Lung (tissue), 12 donors: ENCODE data around the gene YEATS2. TPM values are rescaled to one million over a fixed set of nuclear protein-coding genes. Genes with fewer than 3 reads are reported as not detected.

Source experiments
- ATAC-seq: fragments of 200-7000 bp; cut with Tn5 transposase; one replicate; pipeline ENCODE4 v1.9.1; 2020; ENCODE audit warnings: moderate number of reproducible peaks; ENCODE audit not compliant: insufficient read depth, low FRiP score
- DNase-seq, 3 donors: peaks; one replicate each; pipeline ENCODE4 v3.0.0-alpha.2; 2013 to 2017
- H3K27ac ChIP-seq, 2 donors: one replicate each; pipeline ENCODE4 v1.5.1; 2013; ENCODE audit warnings: mild to moderate bottlenecking in 2 of 2, moderate library complexity in 2 of 2, control low read depth in 1 of 2, inconsistent platforms in 1 of 2, low read depth in 1 of 2, low read length in 1 of 2
- H3K27me3 ChIP-seq, 3 donors: one replicate each; pipeline ENCODE4 v1.5.1; 2013; ENCODE audit warnings: low read length in 2 of 3; ENCODE audit not compliant: control insufficient read depth in 3 of 3, insufficient read depth in 3 of 3
- H3K36me3 ChIP-seq, 4 donors: one replicate each; pipeline ENCODE4 v1.5.1; 2013; ENCODE audit warnings: low read length in 4 of 4, mild to moderate bottlenecking in 1 of 4, moderate library complexity in 1 of 4; ENCODE audit not compliant: control insufficient read depth in 4 of 4, insufficient read depth in 4 of 4
- H3K4me1 ChIP-seq, 5 donors: one replicate each; pipeline ENCODE4 v1.5.1; 2013; ENCODE audit warnings: low read length in 5 of 5, mild to moderate bottlenecking in 2 of 5, moderate library complexity in 1 of 5; ENCODE audit not compliant: control insufficient read depth in 5 of 5, insufficient read depth in 5 of 5
- H3K4me3 ChIP-seq: one replicate; pipeline ENCODE4 v1.5.1; 2013; ENCODE audit warnings: mild to moderate bottlenecking, control low read depth, moderate library complexity
- H3K9ac ChIP-seq, 2 donors: one replicate each; pipeline ENCODE4 v1.5.1; 2013; ENCODE audit warnings: low read length in 2 of 2, control low read depth in 1 of 2; ENCODE audit not compliant: insufficient read depth in 1 of 2
- H3K9me3 ChIP-seq, 4 donors: one replicate each; pipeline ENCODE4 v1.5.1; 2013; ENCODE audit warnings: low read length in 3 of 4, mild to moderate bottlenecking in 1 of 4, moderate library complexity in 1 of 4; ENCODE audit not compliant: control insufficient read depth in 4 of 4, insufficient read depth in 3 of 4
- CTCF ChIP-seq: IDR thresholded peaks from 2 replicates; pipeline ENCODE4 v1.5.1; 2012; ENCODE audit warnings: mild to moderate bottlenecking; ENCODE audit errors: control extremely low read depth, extremely low read depth
- WGBS, 2 donors: extraction: QIAGEN DNeasy Blood & Tissue Kit; methylation state at CpG; one replicate each; pipeline ENCODE4 v1.1.7; 2013; 5-methylcytosine and 5-hydroxymethylcytosine counted together
- polyA plus RNA-seq, 2 donors: library from polyadenylated mRNA; stranded (reverse); fragments of 200-250 nt; gene quantifications; one replicate each; pipeline ENCODE4 v1.2.1, GENCODE V29; 2013
- total RNA-seq, 2 donors: library from RNA; depleted of rRNA in 1 of 2; stranded (reverse); fragments of >200 nt in 1 of 2; gene quantifications; one replicate each; pipeline ENCODE4 v1.2.1, GENCODE V29; 2014 to 2021
- donor health status: control.
- donor health status: control.
- donor health status: Bipolar disorder and iron deficiency.
- donor health status: healthy.
- donor health status: DM: yes; HTN: yes; CAD: no.

Gene YEATS2
- total and polyA plus RNA-seq, 4 donors = 9.6 to 42.9 (median 18.9) TPM

GRCh38 chr3:183764847-183765731, 67.5 kb downstream of the YEATS2 start:
- peaks cover 0 to 6% (median 0%) of the 10 kb centered on the region in 5 donors for H3K4me1 ChIP-seq
- TF ChIP-seq CTCF = no peak
- WGBS, 2 donors = 66 to 78% methylated on average over 7 of the region's 7 CpGs
- H3K27ac ChIP-seq = peak overlapping the region; percentile 25 to 81
- H3K9ac ChIP-seq = no peak overlapping the region
- H3K4me3 ChIP-seq = no peak overlapping the region
- DNase-seq (peak in 1 of 3 donors; percentile 25), ATAC-seq (peak; percentile 44)
- H3K36me3 ChIP-seq = peaks cover 5 to 18% (median 16%) of the 10 kb centered on the region in 4 donors
- no peaks in the 10 kb centered on the region for H3K27me3 ChIP-seq
- no peaks in the 10 kb centered on the region for H3K9me3 ChIP-seq

GRCh38 chr3:183766107-183766506, 68.5 kb downstream of the YEATS2 start:
- peaks cover 0 to 6% (median 0%) of the 10 kb centered on the region in 5 donors for H3K4me1 ChIP-seq
- peak overlapping the region in 1 of 2 donors; percentile 45 for H3K27ac ChIP-seq
- H3K27me3 ChIP-seq = no peaks in the 10 kb centered on the region
- ATAC-seq (no peak), DNase-seq (no peak)
- no peaks in the 10 kb centered on the region for H3K9me3 ChIP-seq
- peaks cover 5 to 18% (median 16%) of the 10 kb centered on the region in 4 donors for H3K36me3 ChIP-seq
- no peak for TF ChIP-seq CTCF
- no peak overlapping the region for H3K4me3 ChIP-seq
- H3K9ac ChIP-seq = no peak overlapping the region

- Histone ChIP-seq H3K9ac (no peak overlapping the region), H3K27ac (peak overlapping the region in 1 of 2 donors; percentile 54), H3K4me1 (peaks cover 0 to 6% (median 0%) of the 10 kb centered on the region in 5 donors), H3K27me3 (no peaks in the 10 kb centered on the region), H3K9me3 (no peaks in the 10 kb centered on the region), H3K4me3 (no peak overlapping the region), H3K36me3 (peaks cover under 1 to 13% (median 8%) of the 10 kb centered on the region in 4 donors)
- DNase-seq (peak; percentile 64 to 70 (median 68)), ATAC-seq (peak; percentile 83)
- TF ChIP-seq CTCF = peak; percentile 77
- 53 to 66% methylated on average over 9 of the region's 9 CpGs for WGBS, 2 donors
These were observed 69.4 kb downstream of the YEATS2 start for GRCh38 chr3:183766745-183767606.
